ENCODE data around the gene RALGPS1. TPM values are rescaled to one million over a fixed set of nuclear protein-coding genes. Genes with fewer than 3 reads are reported as not detected.

RALGPS1 gene
- total and polyA plus RNA-seq, 7 donors = 3.9 to 7.7 (median 5.4) TPM

GRCh38 chr9:127116957-127117356 is 202.4 kb downstream of the RALGPS1 start:
- peak in 1 of 2 donors; percentile 68 for DNase-seq
- Histone ChIP-seq H3K4me1 (peaks cover 79% of the 10 kb centered on the region), H3K36me3 (ENCODE audit: insufficient read depth in 1 of 2, low read depth in 1 of 2) (peaks cover 0 to 34% of the 10 kb centered on the region in 2 donors), H3K4me3 (no peak overlapping the region), H3K27ac (peak overlapping the region; percentile 92), H3K9me3 (no peaks in the 10 kb centered on the region), H3K27me3 (ENCODE audit: insufficient read depth in 3 of 3, low read length in 2 of 3) (no peaks in the 10 kb centered on the region)
- 28 to 63% (median 36%) methylated on average over 2 of the region's 2 CpGs for WGBS, 3 donors
- TF ChIP-seq, protein P1, sequence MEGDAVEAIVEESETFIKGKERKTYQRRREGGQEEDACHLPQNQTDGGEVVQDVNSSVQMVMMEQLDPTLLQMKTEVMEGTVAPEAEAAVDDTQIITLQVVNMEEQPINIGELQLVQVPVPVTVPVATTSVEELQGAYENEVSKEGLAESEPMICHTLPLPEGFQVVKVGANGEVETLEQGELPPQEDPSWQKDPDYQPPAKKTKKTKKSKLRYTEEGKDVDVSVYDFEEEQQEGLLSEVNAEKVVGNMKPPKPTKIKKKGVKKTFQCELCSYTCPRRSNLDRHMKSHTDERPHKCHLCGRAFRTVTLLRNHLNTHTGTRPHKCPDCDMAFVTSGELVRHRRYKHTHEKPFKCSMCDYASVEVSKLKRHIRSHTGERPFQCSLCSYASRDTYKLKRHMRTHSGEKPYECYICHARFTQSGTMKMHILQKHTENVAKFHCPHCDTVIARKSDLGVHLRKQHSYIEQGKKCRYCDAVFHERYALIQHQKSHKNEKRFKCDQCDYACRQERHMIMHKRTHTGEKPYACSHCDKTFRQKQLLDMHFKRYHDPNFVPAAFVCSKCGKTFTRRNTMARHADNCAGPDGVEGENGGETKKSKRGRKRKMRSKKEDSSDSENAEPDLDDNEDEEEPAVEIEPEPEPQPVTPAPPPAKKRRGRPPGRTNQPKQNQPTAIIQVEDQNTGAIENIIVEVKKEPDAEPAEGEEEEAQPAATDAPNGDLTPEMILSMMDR (IDR thresholded peaks at IDR 0.05) = no peak
- ATAC-seq = peak; percentile 59 to 74 (median 70)
- intact Hi-C loops (cut with DNase I) = no loop called here

DNA sequence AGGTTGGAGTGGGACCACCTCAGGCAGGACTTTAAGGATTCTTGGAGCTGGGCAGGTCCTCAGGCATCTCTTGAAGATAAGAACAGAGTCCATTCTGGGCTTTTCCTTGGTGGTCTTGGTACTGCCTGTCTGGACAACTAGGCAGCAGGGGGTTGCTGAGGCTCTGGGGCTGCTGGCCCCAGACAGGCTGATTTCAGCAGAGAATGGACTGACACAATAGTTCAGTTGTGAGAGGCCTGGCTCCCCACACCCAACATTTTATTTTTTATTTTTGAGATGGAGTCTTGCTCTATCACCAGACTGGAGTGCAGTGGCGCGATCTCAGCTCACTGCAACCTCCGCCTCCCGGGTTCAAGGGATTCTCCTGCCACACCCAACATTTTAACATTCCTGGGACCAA is 203.2 kb downstream of the RALGPS1 start:
- no peak for DNase-seq
- intact Hi-C loops (cut with DNase I) = no loop called here
- peak overlapping the region; percentile 91 for H3K4me3 ChIP-seq
- H3K27ac ChIP-seq = peak overlapping the region; percentile 92
- TF ChIP-seq, protein P1 (IDR thresholded peaks at IDR 0.05) = no peak
- no peak for ATAC-seq
- 88 to 94% (median 92%) methylated on average over 4 of the region's 4 CpGs for WGBS, 3 donors
- no peaks in the 10 kb centered on the region for H3K27me3 ChIP-seq (ENCODE audit: insufficient read depth in 3 of 3, low read length in 2 of 3)
- no peaks in the 10 kb centered on the region for H3K9me3 ChIP-seq
- H3K4me1 ChIP-seq = peaks cover 71% of the 10 kb centered on the region
- peaks cover 0 to 28% of the 10 kb centered on the region in 2 donors for H3K36me3 ChIP-seq (ENCODE audit: insufficient read depth in 1 of 2, low read depth in 1 of 2)

DNA sequence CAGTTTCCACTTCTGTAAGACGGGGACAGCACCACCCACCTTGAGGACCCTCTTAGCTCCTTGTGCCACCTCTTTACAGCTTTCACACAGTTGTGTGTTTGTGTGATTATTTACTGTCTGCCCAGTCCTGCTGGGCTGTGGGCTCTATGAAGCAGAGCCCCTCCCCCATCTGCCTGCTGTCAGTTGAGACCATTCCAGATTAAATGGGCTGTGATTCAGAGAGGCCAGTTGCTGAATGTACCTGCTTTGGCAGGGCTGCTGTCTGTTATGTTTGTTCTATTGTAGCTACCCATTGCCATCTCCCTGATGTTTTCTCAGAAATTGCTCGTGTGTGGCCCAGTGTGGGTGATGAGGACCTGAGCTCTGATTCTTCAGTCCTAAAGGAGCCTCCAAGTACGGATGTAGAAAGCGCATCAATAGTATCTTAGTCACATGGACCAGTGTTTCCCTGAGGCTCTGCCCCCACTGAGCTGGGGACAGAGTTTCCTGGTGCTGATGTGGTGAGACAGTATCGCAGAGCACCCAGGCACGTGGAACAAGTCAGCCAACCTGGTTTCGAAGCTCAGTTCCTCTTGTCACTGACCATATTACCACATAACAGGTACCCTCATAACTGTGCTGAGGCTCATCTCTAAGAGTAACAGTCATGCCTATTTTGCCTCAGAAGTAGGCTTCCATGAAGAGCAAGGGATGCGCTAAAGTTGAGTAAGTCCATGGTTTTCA is 204.2 kb downstream of the RALGPS1 start:
- 79 to 86% (median 81%) methylated on average over 8 of the region's 8 CpGs for WGBS, 3 donors
- H3K27ac ChIP-seq = peak overlapping the region; percentile 92
- ATAC-seq (no peak), DNase-seq (no peak)
- peaks cover 71% of the 10 kb centered on the region for H3K4me1 ChIP-seq
- H3K27me3 ChIP-seq (ENCODE audit: insufficient read depth in 3 of 3, low read length in 2 of 3) = no peaks in the 10 kb centered on the region
- peak overlapping the region; percentile 91 for H3K4me3 ChIP-seq
- TF ChIP-seq, protein P1 (IDR thresholded peaks at IDR 0.05) = no peak
- peaks cover 0 to 28% of the 10 kb centered on the region in 2 donors for H3K36me3 ChIP-seq (ENCODE audit: insufficient read depth in 1 of 2, low read depth in 1 of 2)
- no peaks in the 10 kb centered on the region for H3K9me3 ChIP-seq
- intact Hi-C loops (cut with DNase I) = no loop called here

DNA sequence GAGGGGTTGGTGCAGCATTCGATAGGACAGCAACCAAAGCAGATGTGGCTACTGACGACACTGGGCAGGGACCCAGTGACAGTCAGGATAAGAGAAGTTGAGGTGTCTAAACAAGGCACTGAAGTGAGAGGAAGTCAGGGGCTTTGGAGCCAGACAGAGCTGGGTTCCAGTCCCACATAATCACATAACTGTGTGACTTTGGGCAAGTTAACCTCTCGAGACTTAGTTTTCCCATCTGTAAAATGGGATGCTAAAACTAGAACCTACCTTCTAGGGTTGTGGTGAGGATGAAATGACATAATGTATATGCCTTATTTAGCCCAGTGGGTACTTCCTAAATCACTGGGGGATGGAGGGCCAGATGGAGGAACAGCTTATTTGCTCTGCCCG is 204.7 kb downstream of the RALGPS1 start:
- peak overlapping the region; percentile 91 for H3K4me3 ChIP-seq
- ATAC-seq (no peak), DNase-seq (no peak)
- peak overlapping the region; percentile 92 for H3K27ac ChIP-seq
- 80 to 86% (median 83%) methylated on average over 4 of the region's 4 CpGs for WGBS, 3 donors
- intact Hi-C loops (cut with DNase I) = no loop called here
- H3K27me3 ChIP-seq (ENCODE audit: insufficient read depth in 3 of 3, low read length in 2 of 3) = no peaks in the 10 kb centered on the region
- H3K9me3 ChIP-seq = no peaks in the 10 kb centered on the region
- H3K36me3 ChIP-seq (ENCODE audit: insufficient read depth in 1 of 2, low read depth in 1 of 2) = peaks cover 0 to 28% of the 10 kb centered on the region in 2 donors
- peaks cover 66% of the 10 kb centered on the region for H3K4me1 ChIP-seq
- TF ChIP-seq, protein P1 (IDR thresholded peaks at IDR 0.05) = no peak
